Esophagus muscularis mucosa (tissue), 3 donors: ENCODE data around the gene OR6B1.

Experiments used
- CTCF ChIP-seq, 3 experiments: fragments of 200-600 bp in 2 of 3; fragments of 450-650 bp in 1 of 3; sonication (generic) in 2 of 3; IDR thresholded peaks; one replicate each; pipeline ENCODE4 v1.5.1; 2017 to 2019; ENCODE audit warnings: antibody characterized with exemption in 3 of 3, mild to moderate bottlenecking in 2 of 3, moderate library complexity in 1 of 3
- POLR2A ChIP-seq: fragments of 450-650 bp; IDR thresholded peaks from one replicate; pipeline ENCODE4 v1.6.1; 2017; ENCODE audit warnings: antibody characterized with exemption, moderate library complexity, mild to moderate bottlenecking, low read depth
- POLR2AphosphoS5 ChIP-seq, 2 donors: sonication (generic); formaldehyde crosslinking; IDR thresholded peaks; one replicate each; pipeline ENCODE4 v1.6.1; 2017; ENCODE audit warnings: antibody characterized with exemption in 2 of 2

GRCh38 chr7:143975617-143976016 lies 24.5 kb upstream of the OR6B1 start:
- TF ChIP-seq CTCF (IDR thresholded peaks at IDR 0.05) (no peak), POLR2A (no peak), POLR2AphosphoS5 (IDR thresholded peaks at IDR 0.05) (no peak)
